Panc1 (cell line): ENCODE results near the gene S100A5. TPM values are rescaled to one million over a fixed set of nuclear protein-coding genes. Genes with fewer than 3 reads are reported as not detected.
A peak's percentile ranks its signal among the peaks of the same experiment; 100 is the strongest.

Source experiments
- ATAC-seq: fragments of 200-7000 bp; cut with Tn5 transposase; 2 replicates; pipeline ENCODE4 v1.9.1; 2020; ENCODE audit warnings: mild to moderate bottlenecking, moderate library complexity
- BruUV-seq: library from RNA; stranded (reverse); fragments of 400-500 nt; replicated peaks from 2 replicates; lab custom pipeline; 2021; lab: Mats Ljungman, UMichigan
- CTCF ChIA-PET: fragments of 300-600 bp; sonication (Branson Sonifier 250); formaldehyde crosslinking; loops from one replicate; lab custom pipeline; 2022; ENCODE audit warnings: antibody characterized with exemption; lab: Charles Lee
- POLR2A ChIA-PET: fragments of 300-600 bp; sonication (Branson Sonifier 250); formaldehyde crosslinking; loops from one replicate; lab custom pipeline; 2022; ENCODE audit warnings: antibody characterized with exemption; lab: Charles Lee
- DNase-seq: peaks from one replicate; pipeline ENCODE4 v3.0.0-alpha.2; 2010; ENCODE audit warnings: low read depth, low spot score
- H3K27ac ChIP-seq: 2 replicates; pipeline ENCODE4 v1.5.1; 2011; ENCODE audit warnings: mild to moderate bottlenecking, low read length, inconsistent platforms
- H3K27me3 ChIP-seq: fragments of 200-500 bp; sonication (Bioruptor generic); 2 replicates; pipeline ENCODE4 v1.6.0; 2014; ENCODE audit warnings: low read length, inconsistent platforms; ENCODE audit not compliant: control insufficient read depth, insufficient read depth
- H3K36me3 ChIP-seq: fragments of 200-500 bp; sonication (Bioruptor generic); 2 replicates; pipeline ENCODE4 v1.5.1; 2014; ENCODE audit warnings: inconsistent platforms, mild to moderate bottlenecking, low read length, moderate library complexity; ENCODE audit not compliant: control insufficient read depth, insufficient read depth
- H3K4me1 ChIP-seq: 2 replicates; pipeline ENCODE4 v1.5.1; 2011; ENCODE audit warnings: inconsistent platforms, mild to moderate bottlenecking, low read length, moderate library complexity; ENCODE audit not compliant: control insufficient read depth, insufficient read depth
- H3K4me3 ChIP-seq, 2 experiments: 2 replicates each; pipeline ENCODE4 v1.5.1; 2011 to 2012; ENCODE audit warnings: low read depth in 2 of 2, low read length in 2 of 2, mild to moderate bottlenecking in 2 of 2, inconsistent platforms in 1 of 2, moderate library complexity in 1 of 2
- H3K9me3 ChIP-seq: fragments of 200-500 bp; sonication (Bioruptor generic); 2 replicates; pipeline ENCODE4 v1.5.1; 2014; ENCODE audit warnings: low read depth, mild to moderate bottlenecking, inconsistent platforms, low read length, moderate library complexity; ENCODE audit not compliant: control insufficient read depth, insufficient read depth
- CTCF ChIP-seq: fragments of 450-650 bp; IDR thresholded peaks from 2 replicates; pipeline ENCODE4 v1.5.1; 2017; ENCODE audit warnings: mild to moderate bottlenecking
- POLR2AphosphoS5 ChIP-seq: IDR thresholded peaks from 2 replicates; pipeline ENCODE4 v1.6.1; 2012; ENCODE audit warnings: mild to moderate bottlenecking, low read depth, low read length, moderate library complexity
- REST ChIP-seq, 2 experiments: IDR thresholded peaks; 2 replicates each; pipeline ENCODE4 v1.6.1; 2011 to 2012; ENCODE audit warnings: low read depth in 2 of 2, control low read depth in 1 of 2, low read length in 1 of 2, mild to moderate bottlenecking in 1 of 2, moderate library complexity in 1 of 2; ENCODE audit not compliant: insufficient read depth in 1 of 2
- SIN3A ChIP-seq: IDR thresholded peaks from 2 replicates; pipeline ENCODE4 v1.6.1; 2012; ENCODE audit warnings: low read depth, mild to moderate bottlenecking, low read length, moderate library complexity, borderline replicate concordance; ENCODE audit not compliant: insufficient read depth
- TCF7L2 ChIP-seq: IDR thresholded peaks from 2 replicates; pipeline ENCODE4 v1.6.1; 2011; ENCODE audit warnings: mild to moderate bottlenecking, low read depth, low read length, inconsistent platforms
- in situ Hi-C: cut with HindIII; loops from 2 replicates; pipeline ENCODE4 v1.10.0; 2016; ENCODE audit warnings: low sequenced_read_pairs, low pct_unique_long_range_greater_than_20kb
- intact Hi-C: fragments of 100-400 bp; cut with micrococcal nuclease; formaldehyde crosslinking; loops from one replicate; pipeline ENCODE4 v1.10.0; 2022; ENCODE audit not compliant: unreplicated experiment
- total RNA-seq: library from RNA; stranded (reverse); gene quantifications from one replicate; pipeline ENCODE4 v1.2.1, GENCODE V29; 2021; ENCODE audit not compliant: unreplicated experiment

Gene S100A5
- total RNA-seq, 1 experiment from 2014 or later: 0.72 TPM

- H3K4me3 ChIP-seq: no peak overlapping the region
- in situ Hi-C loops (no loop called here), intact Hi-C loops (loop anchor here (5.0 to 10.0 kb wide), 2 partner anchors 104 to 261 kb away; partner anchors contain the start of genes S100A14 and SLC27A3)
- H3K27ac ChIP-seq: peak overlapping the region; percentile 72
- H3K4me1 ChIP-seq: peaks cover 26% of the 10 kb centered on the region
- ChIA-PET CTCF (no interaction called here), POLR2A (no interaction called here)
- H3K27me3 ChIP-seq: no peaks in the 10 kb centered on the region
- H3K36me3 ChIP-seq: no peaks in the 10 kb centered on the region
- DNase-seq (no peak), ATAC-seq (no peak)
- TF ChIP-seq REST (IDR thresholded peaks at IDR 0.05; ENCODE audit: insufficient read depth in 1 of 2, low read depth in 2 of 2, low read length in 1 of 2): no peak
- no peak for TF ChIP-seq CTCF
- no peak for TF ChIP-seq SIN3A
- no peak for TF ChIP-seq POLR2AphosphoS5
- H3K9me3 ChIP-seq: no peaks in the 10 kb centered on the region
- BruUV-seq: no TSS peak
Observed at GRCh38 chr1:153513666-153514065, 27.1 kb downstream of the S100A5 start.

GRCh38 chr1:153513023-153513422, 27.7 kb downstream of the S100A5 start:
- intact Hi-C loops (loop anchor here (5.0 to 10.0 kb wide), 2 partner anchors 104 to 262 kb away; partner anchors contain the start of genes S100A14 and SLC27A3), in situ Hi-C loops (no loop called here)
- DNase-seq (no peak), ATAC-seq (no peak)
- ChIA-PET CTCF (no interaction called here), POLR2A (no interaction called here)
- no peak overlapping the region for H3K4me3 ChIP-seq
- TF ChIP-seq REST (IDR thresholded peaks at IDR 0.05; ENCODE audit: insufficient read depth in 1 of 2, low read depth in 2 of 2, low read length in 1 of 2) (no peak), SIN3A (no peak), TCF7L2 (no peak), CTCF (no peak), POLR2AphosphoS5 (no peak)
- no peaks in the 10 kb centered on the region for H3K27me3 ChIP-seq
- BruUV-seq: no TSS peak
- no peaks in the 10 kb centered on the region for H3K36me3 ChIP-seq
- no peaks in the 10 kb centered on the region for H3K9me3 ChIP-seq
- peak overlapping the region; percentile 72 for H3K27ac ChIP-seq
- H3K4me1 ChIP-seq: peaks cover 29% of the 10 kb centered on the region
